GM12891 (cell line): ENCODE data around the gene PDGFRB.

ENCODE experiments used
- DNase-seq: peaks from one replicate; pipeline ENCODE4 v3.0.0; 2011; ENCODE audit warnings: low spot score; ENCODE audit not compliant: insufficient read length
- FAIRE-seq: peaks from 2 replicates; lab custom pipeline; 2011; peaks lifted over from hg19 to GRCh38; lab: Jason Lieb, UNC
- PAX5 ChIP-seq: IDR thresholded peaks from 2 replicates; pipeline ENCODE4 v1.6.1; 2011; ENCODE audit warnings: low read length, moderate library complexity, mild to moderate bottlenecking; ENCODE audit not compliant: insufficient read depth, severe bottlenecking
- POLR2A ChIP-seq: IDR thresholded peaks from 2 replicates; pipeline ENCODE4 v1.6.1; 2011; ENCODE audit warnings: low read depth, low read length, control low read depth
- POLR2AphosphoS5 ChIP-seq: IDR thresholded peaks from 2 replicates; pipeline ENCODE4 v1.6.1; 2011; ENCODE audit warnings: low read depth, low read length, control low read depth
- POU2F2 ChIP-seq: IDR thresholded peaks from 2 replicates; pipeline ENCODE4 v1.6.1; 2011; ENCODE audit warnings: low read depth, mild to moderate bottlenecking, control low read depth, low read length, moderate library complexity
- SPI1 ChIP-seq: IDR thresholded peaks from 2 replicates; pipeline ENCODE4 v1.6.1; 2011; ENCODE audit warnings: low read depth, low read length, control low read depth
- TAF1 ChIP-seq: IDR thresholded peaks from 2 replicates; pipeline ENCODE4 v1.6.1; 2011; ENCODE audit warnings: low read depth, low read length, control low read depth

PDGFRB gene

DNA sequence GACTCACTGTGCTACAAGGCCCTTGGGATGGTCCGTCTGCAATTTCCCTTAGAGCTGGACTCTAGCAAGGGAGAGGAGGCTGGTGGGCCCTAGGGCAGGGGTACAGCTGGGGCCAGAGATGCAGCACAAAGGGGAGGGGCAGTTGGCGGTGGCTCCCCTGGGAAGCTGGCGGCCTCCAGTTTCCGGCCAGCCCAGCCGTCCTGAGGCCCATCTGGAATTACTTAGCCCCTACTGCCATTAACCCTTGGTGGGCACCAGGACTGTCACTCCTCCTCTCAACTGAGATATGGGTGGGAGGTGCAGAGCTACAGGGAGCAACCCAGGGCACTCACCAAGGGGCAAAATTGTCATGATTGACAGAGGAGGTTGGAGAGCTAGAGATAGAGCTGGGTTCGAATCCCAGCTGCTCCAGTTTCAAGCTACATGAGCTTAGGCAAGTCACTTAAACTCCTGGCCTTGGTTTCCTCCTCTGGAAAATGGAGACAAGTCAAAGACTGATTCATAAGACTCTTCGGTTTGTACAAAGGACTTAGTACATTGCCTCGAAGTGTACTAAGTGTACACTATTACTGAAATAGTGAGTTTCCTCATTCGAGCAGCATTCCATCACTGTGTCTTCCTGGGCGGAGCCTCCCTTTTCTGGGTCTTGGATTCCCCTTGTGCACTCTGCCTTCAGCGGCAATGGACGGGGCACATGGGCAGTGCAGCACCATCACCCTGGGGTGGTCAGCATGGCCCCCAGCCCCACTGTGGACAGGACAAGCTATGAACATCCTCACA, 2.7 kb upstream of the PDGFRB start:
- FAIRE-seq (no peak), DNase-seq (no peak)
- no peak for TF ChIP-seq SPI1
- TF ChIP-seq POLR2A: no peak
- TF ChIP-seq POLR2AphosphoS5: no peak
- no peak for TF ChIP-seq TAF1
- TF ChIP-seq POU2F2: no peak
- no peak for TF ChIP-seq PAX5

DNA sequence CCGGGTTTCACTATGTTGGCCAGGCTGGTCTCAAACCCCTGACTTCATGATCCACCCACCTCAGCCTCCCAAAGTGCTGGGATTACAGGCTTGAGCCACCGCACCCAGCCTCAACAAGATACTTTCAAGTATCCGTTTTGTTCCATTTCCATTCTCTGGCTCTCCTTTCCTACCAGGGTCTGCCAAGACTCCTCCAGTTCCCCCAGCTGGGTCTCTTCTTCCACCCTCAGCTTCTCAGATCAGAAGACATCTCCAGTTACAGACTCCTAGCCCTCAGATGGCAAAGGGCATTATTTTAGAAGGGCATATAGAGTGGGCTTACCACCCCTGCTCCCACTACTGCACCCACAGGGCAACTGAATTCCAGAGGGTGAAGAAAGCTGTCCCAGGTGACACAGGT, 1.5 kb upstream of the PDGFRB start:
- no peak for DNase-seq
- TF ChIP-seq PAX5 (no peak), POLR2AphosphoS5 (no peak)
- no peak for FAIRE-seq

DNA sequence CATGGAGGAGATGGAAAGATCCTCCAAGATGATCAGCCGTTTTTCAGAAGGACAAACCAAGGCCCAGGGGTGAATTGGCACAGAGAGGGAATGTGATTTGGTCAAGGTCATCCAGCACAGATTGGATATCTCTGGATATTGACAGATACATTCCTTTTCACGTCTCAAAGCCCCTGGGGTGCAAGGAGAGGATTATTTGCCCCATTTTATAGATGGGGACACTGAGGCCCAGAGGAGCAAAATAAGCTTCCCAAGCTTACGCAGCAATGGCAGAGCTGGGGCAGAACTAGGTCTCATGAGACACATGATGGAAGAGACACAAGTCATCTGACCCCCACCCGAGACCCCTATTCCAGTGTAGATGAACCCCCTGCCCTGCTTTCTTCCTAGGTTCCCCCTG, 895 bp upstream of the PDGFRB start:
- FAIRE-seq (peak; percentile 5), DNase-seq (no peak)
- no peak for TF ChIP-seq POLR2A
- TF ChIP-seq SPI1: no peak
- TF ChIP-seq POLR2AphosphoS5: no peak
- TF ChIP-seq TAF1: no peak

DNA sequence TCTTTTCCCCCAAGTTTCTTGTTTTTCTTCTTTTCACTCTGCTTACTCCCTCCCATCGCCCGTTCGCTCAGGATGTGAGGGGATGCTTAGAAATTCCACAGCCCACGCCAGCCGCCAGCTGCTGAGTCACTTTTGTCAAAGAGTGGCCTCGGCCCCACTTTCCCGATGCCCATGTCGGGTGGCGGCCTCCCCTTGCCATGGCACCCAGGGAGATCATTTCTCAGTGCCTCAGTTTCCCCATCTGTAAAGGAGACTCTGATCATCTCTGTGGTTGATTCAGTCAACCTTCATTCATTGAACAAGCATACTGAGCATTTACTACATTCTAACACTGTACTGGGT, 353 bp upstream of the PDGFRB start:
- DNase-seq (no peak), FAIRE-seq (no peak)
- TF ChIP-seq POLR2A: no peak
- TF ChIP-seq POU2F2: no peak
- no peak for TF ChIP-seq PAX5
- TF ChIP-seq POLR2AphosphoS5: no peak
- no peak for TF ChIP-seq SPI1
- no peak for TF ChIP-seq TAF1

DNA sequence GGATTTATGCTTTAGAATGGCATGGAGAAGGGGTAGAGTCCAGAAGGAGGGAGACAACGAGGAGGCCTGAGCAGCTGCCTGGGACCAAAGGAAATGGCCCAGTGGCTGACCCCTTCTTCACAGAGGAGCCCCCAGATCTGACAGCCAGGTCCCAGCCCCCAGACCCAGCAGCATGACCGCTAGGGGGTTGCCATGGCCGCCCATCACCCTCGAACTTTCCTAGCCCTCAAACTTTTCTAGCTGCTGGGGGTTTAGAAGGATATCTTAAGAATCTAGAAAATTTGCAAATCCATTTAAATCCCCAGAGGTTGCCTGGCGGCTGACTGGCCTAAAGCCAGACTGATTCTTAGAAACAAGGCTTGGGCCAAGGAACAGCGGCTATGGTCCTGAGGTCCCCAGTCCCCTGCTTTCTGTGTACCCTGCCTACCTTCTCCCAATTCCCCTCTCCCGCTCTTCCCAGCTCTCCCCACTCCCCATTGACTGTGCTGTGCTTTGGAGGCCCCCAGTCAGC, 972 bp downstream of the PDGFRB start:
- DNase-seq (no peak), FAIRE-seq (no peak)
- no peak for TF ChIP-seq POLR2AphosphoS5

DNA sequence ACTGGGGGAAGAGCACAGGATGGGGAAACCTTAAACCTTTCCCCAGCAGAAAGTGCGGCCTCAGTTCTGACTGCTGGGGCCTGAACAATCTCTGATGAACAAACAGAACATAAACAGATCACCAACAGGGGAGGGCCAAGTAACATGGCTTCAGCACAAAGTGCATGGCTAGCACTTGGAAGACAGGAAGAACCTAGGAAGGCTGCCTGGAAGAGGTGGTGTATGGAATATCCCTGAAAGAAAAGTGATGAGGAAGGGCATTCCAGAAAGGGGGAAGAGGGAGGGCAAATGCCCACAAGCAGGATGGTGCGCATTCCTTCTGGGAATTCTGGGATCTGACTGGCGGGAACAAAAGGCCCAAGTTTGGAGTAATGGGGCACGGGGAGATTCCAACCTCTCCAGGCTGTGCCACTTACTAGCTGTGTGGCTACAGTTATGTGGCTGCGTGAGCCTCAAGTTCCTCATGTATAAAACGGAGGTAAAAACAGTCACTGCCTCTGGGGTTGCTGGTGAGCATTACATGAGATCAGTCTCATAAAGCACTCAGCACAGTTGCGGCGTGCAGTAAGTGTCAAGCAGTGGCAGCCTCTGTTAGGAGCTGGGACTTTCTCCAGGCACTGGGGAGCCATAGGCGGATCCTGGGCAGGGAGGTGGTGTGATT, 1.6 kb downstream of the PDGFRB start:
- TF ChIP-seq PAX5 (no peak), POLR2A (no peak), SPI1 (no peak), POU2F2 (no peak), POLR2AphosphoS5 (no peak), TAF1 (no peak)
- DNase-seq (no peak), FAIRE-seq (peak; percentile 77)

DNA sequence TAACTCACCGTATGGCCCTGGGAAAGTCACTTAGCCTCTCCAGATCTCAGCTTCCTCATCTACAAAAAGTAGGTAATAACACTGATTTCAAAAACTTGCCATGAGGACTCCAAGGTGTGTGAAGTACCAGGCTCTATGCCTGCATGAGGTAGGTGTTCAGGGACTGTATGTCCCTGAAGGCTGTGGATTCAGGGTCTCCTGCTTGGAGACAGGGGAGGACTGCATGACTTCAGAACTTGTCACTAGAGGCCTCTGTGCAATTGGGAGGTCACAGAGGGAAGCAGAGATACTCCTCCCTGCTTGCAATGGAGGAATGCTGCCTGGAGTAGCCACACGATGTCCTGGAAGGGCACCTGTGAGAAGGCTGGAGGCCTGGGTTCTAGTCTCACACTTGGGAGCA, 2.2 kb downstream of the PDGFRB start:
- FAIRE-seq (no peak), DNase-seq (no peak)

DNA sequence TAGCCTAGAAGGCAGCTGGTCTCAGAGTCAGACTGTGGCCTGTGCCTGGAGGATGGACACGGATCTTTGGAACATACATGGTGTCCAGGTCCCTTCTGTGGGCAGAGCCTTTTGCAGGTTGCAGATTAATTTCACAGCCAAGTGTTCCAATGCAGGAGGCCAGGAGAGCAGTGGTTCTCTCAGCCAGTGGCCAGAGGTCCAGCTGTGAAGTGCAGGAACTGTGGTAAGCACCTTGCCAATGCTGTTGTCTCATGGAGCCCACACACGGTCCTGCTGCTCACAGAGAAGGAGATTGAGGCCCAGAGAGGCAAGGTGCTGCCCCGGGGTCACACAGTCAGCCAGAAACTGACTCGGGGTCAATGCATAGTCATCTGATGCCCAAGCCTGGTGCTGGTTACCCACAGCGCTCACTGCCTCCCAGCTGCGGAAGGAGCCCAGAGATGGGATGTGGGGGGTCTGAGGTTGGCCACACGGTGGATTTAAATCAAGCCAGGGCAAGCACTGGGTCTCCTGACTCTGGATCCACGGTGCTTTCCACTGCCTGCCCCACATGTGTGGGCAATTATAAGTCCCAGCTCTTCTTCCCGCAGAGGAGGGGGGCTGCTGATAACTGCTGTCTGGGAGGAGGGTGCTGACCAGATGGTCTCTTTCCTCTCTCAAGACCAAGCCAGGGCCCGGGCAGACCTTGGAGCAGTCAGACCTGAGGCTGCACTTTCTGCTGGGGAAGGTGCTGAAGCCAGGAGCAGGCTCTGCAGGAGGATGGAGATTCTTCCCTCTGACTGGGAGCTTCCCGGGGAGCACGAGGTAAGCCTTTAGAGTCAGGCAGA, 2.8 kb downstream of the PDGFRB start:
- TF ChIP-seq POLR2A (no peak), POLR2AphosphoS5 (no peak), TAF1 (no peak), POU2F2 (no peak), SPI1 (no peak), PAX5 (no peak)
- DNase-seq (no peak), FAIRE-seq (no peak)

More for the DNA sequence above, 2.2 kb downstream of the PDGFRB start:
- no peak for TF ChIP-seq PAX5
- no peak for TF ChIP-seq POU2F2
- TF ChIP-seq POLR2AphosphoS5: no peak
- no peak for TF ChIP-seq SPI1
- TF ChIP-seq POLR2A: no peak
- no peak for TF ChIP-seq TAF1

DNA sequence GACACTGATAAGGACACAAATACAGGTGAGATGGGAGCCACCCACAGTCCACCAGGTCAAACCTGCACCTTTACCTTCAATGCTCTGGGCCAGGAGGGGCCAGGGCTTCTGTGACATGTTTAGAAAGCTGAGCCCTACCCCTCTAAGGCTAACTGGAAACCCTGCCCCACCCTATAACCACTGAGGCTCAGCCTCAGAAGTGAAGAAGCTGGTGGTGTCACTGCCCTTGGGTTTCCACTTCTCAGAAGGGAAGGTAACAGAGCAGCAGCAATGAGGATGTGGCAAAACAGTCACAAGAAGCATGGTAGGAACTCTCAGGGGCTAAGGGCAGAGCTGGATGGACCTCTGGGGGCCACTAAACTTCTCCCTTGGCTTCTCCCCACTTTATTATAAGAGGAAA, 6.0 kb downstream of the PDGFRB start:
- no peak for DNase-seq
- no peak for FAIRE-seq
- no peak for TF ChIP-seq PAX5
- TF ChIP-seq POLR2AphosphoS5: no peak
- TF ChIP-seq TAF1: no peak
- TF ChIP-seq POU2F2: no peak
- TF ChIP-seq POLR2A: no peak
- no peak for TF ChIP-seq SPI1
